ENCODE data around the gene BCAN. TPM values are rescaled to one million over a fixed set of nuclear protein-coding genes. Genes with fewer than 3 reads are reported as not detected.

BCAN gene
- total RNA-seq, 1 experiment from 2014 or later, result 1.2 TPM

GRCh38 chr1:156707417-156708217 is 65.7 kb downstream of the BCAN start:
- Histone ChIP-seq H2AFZ (ENCODE audit: low read length) (no peak overlapping the region), H3K18ac (ENCODE audit: insufficient read length, low read depth, low read length) (peak overlapping the region; percentile 56), H3T11ph (ENCODE audit: low read length) (no peak overlapping the region), H2BK20ac (ENCODE audit: low read depth, low read length, poor library complexity, severe bottlenecking) (no peak overlapping the region), H3K23me2 (ENCODE audit: insufficient read length, low read depth, low read length, poor library complexity, severe bottlenecking) (peaks cover 39% of the 10 kb centered on the region), H4K5ac (ENCODE audit: insufficient read length, low read depth, low read length) (no peak overlapping the region), H4K91ac (ENCODE audit: insufficient read length, low read depth, low read length) (no peak overlapping the region), H3K4me2 (ENCODE audit: insufficient read depth, insufficient read length, low read length) (peak overlapping the region; percentile 83), H4K20me1 (ENCODE audit: control insufficient read depth, insufficient read depth, insufficient read length) (no peaks in the 10 kb centered on the region), H2BK15ac (ENCODE audit: low read depth, low read length) (no peak overlapping the region), H3K27ac (ENCODE audit: insufficient read length, low read depth, low read length) (no peak overlapping the region), H2AK5ac (ENCODE audit: insufficient read length, low read length) (no peak overlapping the region), H3K9me3 (ENCODE audit: control insufficient read depth, low read depth, low read length) (no peaks in the 10 kb centered on the region), H3K9ac (ENCODE audit: extremely low read depth, insufficient read length, low read length) (no peak overlapping the region), H3K79me1 (ENCODE audit: insufficient read depth, low read depth, low read length, poor library complexity, severe bottlenecking) (no peaks in the 10 kb centered on the region), H3K27me3 (ENCODE audit: insufficient read depth, low read length) (peaks cover 3% of the 10 kb centered on the region; the same call in 1 of the 2 replicates), H4K8ac (replicated peaks; ENCODE audit: insufficient read length, low read depth, low read length) (no peak overlapping the region), H3K79me2 (ENCODE audit: insufficient read depth, low read length) (no peaks in the 10 kb centered on the region), H2BK120ac (ENCODE audit: low read depth, low read length, poor library complexity, severe bottlenecking) (no peak overlapping the region), H3K4ac (ENCODE audit: low read depth, low read length) (no peak overlapping the region), H3K14ac (ENCODE audit: insufficient read depth, low read length) (peak overlapping the region; percentile 45; the same call in 1 of the 2 replicates), H3K56ac (ENCODE audit: insufficient read length, low read depth, low read length) (no peak overlapping the region), H2BK5ac (ENCODE audit: insufficient read length, low read length) (no peak overlapping the region), H3K23ac (ENCODE audit: insufficient read length, low read depth, low read length) (no peak overlapping the region), H3K4me1 (ENCODE audit: insufficient read depth, low read length) (peaks cover 17% of the 10 kb centered on the region; the same call in 1 of the 2 replicates), H2BK12ac (ENCODE audit: insufficient read length, low read depth, low read length) (peak overlapping the region; percentile 25)
- DNase-seq, result peak; percentile 74
- Mint-ChIP-seq H3K36me3 (ENCODE audit: insufficient read depth in 1 of 3, low read depth in 3 of 3) (peaks cover 2 to 7% (median 5%) of the 10 kb centered on the region in 3 experiments; a peak in 6 of 7 replicates), H3K27me3 (ENCODE audit: low read depth) (peaks cover 29% of the 10 kb centered on the region), H3K9me3 (no peaks in the 10 kb centered on the region; a peak in 1 of 5 replicates), H3K27ac (peak overlapping the region; percentile 94 to 99 (median 97)), H3K4me3 (peak overlapping the region; percentile 74 to 91), H3K4me1 (peaks cover 77 to 80% of the 10 kb centered on the region in 2 experiments)
- no CpG with 5 or more reads among the region's 8 CpGs for WGBS (ENCODE audit: extremely low coverage, insufficient read length, low lambda C conversion rate)
- TF ChIP-seq CTCF (conservative IDR thresholded peaks at IDR 0.05), result no peak
